ENCODE measurements around the gene ERCC6L2.

The ERCC6L2 gene

GRCh38 chr9:95979446-95979845 lies 104.0 kb downstream of the ERCC6L2 start:
- no peak for DNase-seq
- no peak for ATAC-seq

DNA sequence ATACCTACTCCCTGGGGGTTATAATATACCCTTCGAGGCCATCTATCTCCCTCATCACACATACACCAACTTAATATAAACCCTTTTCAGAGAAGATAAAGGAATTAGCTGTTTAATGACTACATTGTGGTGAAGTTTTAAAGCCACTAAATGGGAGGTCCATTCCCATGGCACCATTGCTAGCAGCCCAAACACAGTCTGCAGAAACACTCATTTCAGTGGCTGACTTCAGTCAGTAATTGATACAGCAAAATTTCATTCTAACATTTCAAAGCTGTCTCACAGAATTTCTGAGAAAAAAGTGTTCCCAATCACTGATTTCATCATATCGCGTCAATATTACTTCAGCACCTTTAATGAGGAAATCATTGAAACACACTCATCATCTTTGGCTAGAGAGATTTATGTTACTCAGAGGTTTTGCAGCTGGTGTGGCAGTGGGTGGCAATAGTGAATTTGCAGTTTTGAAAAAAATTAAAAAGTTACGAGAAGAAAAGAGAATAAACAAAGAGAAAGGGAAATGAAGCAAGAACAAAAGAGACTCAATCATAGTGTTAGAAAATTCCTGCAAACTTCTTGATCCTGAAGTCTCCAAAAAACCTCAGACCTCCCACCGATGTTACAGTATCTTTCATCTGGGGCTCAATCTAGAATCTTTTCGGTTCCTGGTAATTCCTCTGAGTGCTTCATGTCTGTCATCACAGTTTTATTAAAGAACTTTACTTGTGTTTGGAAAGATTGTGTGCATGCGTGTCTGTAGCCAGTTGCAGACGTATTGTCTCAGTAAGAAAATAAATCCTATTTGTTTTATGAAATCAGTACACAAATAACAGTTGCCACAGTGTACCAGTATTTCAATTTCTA lies 105.0 kb downstream of the ERCC6L2 start:
- no peak for ATAC-seq
- no peak for DNase-seq

GRCh38 chr9:95981761-95982390 lies 106.4 kb downstream of the ERCC6L2 start:
- ATAC-seq = peak; percentile 69
- DNase-seq = no peak

GRCh38 chr9:95985440-95986055 lies 110.1 kb downstream of the ERCC6L2 start:
- ATAC-seq = no peak
- DNase-seq = no peak

DNA sequence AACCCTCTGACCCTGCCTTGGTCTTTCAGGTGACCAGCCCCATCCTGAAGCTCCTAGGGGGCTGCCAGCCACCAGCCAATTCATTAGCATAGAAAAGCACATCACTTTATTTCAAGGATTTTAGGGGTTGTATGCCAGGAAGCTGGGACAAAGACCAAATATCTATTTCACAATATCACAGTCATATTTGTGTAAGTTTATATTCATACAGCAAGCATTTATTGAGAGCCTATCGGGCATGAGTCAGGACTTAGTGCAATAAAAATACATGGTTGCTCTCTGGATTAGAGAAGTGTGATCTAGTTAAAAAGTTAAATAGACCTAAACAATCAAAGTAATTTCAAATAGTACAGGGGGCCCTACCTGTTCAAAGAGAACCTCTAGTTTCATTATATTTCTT lies 113.8 kb downstream of the ERCC6L2 start:
- DNase-seq = no peak
- ATAC-seq = no peak

GRCh38 chr9:95991326-95991725 lies 115.8 kb downstream of the ERCC6L2 start:
- no peak for DNase-seq
- no peak for ATAC-seq

GRCh38 chr9:95992536-95992935 lies 117.0 kb downstream of the ERCC6L2 start:
- no peak for ATAC-seq
- no peak for DNase-seq

GRCh38 chr9:95993337-95993736 lies 117.8 kb downstream of the ERCC6L2 start:
- ATAC-seq (peak; percentile 92), DNase-seq (peak; percentile 41)

DNA sequence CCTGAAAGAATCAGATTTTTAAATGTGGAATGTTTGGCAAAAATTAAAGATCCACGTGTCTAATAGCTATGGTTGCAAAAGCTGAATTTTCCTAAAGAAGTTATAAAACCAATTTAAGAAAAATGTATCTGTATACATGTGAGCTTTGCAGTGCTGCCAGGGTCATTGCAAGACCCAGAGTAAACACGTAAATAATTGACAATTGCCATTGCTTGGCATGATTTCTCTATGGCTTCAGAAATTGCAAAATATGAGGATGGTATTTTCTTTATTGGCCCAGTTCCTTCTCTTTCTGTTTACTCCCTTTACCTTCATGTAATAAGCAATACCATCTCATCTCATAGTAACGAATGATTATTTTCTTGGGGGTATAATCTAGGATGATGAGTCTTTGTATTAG lies 123.9 kb downstream of the ERCC6L2 start:
- no peak for ATAC-seq

GRCh38 chr9:96004379-96004778 lies 128.9 kb downstream of the ERCC6L2 start:
- ATAC-seq = no peak
- DNase-seq = no peak

More for the DNA sequence above, 123.9 kb downstream of the ERCC6L2 start:
- no peak for DNase-seq

DNA sequence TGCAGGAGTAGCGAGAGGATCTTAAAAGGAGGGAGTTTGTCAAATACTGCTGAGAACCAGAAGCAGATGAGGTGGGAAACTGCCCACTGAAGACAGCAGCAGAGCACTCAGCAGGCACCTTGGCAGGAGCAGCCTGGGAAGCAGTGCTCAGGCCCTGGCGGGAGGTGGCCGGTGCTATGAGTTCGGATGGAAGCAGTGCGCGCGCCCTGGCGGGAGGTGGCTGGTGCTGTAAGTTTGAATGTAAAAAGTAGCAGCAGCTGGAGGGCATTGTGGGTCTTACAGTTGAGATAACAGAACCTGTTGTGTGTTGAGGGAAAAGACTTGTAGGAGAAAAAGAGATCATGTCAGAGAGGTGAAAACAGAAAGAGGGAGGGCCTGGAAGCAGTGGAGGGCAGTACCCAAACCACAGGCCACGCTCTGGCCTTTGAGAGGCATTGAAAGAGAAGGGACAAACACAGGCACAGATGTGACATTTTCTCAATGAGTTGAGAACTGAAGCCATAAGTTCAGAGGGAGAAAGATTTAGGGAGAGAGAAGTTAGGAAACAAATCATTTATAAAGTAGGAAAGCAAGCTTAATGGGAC lies 130.9 kb downstream of the ERCC6L2 start:
- no peak for DNase-seq
- no peak for ATAC-seq

DNA sequence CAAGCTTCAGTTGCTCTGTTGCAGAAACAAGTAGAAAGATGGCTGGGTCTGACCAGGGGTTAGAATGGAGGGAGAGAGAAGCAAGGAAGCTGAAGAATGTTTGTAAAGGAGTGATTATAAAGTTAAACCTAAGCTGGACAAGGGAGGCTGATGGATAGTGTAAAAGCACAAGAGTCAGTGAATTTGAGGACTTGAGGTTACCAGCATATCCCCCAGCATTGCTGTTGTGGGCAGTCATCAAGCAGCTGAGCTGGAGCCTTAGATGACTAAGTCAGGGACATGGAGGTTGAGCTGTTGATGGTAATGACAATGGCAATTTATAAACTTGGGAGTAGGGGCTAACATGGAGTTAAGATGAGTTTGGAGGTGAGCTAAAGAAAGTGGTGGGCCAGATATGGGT lies 131.5 kb downstream of the ERCC6L2 start:
- peak; percentile 13 for ATAC-seq
- DNase-seq = no peak

DNA sequence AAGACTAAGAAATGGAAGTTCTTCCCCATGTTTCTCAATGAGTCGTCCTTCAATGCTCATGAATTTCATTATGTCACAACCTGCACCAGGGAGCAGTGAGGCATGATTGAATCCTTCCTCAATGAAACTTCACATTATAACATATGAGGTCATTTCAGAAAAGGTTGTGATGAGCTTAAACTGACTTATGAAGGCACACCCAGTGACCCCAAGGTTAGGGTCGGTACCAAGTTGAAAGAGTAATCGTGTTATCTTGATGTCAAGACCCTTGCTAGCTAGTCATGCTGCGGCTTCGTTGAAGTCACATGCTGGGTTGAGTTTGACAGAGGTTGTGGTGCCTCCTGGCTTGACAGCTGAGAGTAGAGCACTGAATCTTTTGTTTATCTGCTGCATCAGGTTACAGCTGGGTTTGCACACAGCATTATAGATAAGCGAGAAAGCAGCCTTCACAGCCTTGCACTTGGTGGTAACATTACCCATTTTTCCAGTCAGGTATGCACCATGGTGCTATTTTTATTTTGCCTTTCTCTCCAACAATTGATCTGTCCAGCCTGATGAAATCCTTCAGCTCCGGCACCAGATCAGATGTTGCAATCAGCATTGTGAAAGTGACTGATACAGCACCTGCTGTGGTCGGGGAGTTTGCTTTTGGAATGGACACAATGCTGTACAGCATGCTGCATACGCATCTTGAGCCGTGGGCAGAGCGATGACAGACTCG lies 133.2 kb downstream of the ERCC6L2 start:
- no peak for DNase-seq
- peak; percentile 53 for ATAC-seq

DNA sequence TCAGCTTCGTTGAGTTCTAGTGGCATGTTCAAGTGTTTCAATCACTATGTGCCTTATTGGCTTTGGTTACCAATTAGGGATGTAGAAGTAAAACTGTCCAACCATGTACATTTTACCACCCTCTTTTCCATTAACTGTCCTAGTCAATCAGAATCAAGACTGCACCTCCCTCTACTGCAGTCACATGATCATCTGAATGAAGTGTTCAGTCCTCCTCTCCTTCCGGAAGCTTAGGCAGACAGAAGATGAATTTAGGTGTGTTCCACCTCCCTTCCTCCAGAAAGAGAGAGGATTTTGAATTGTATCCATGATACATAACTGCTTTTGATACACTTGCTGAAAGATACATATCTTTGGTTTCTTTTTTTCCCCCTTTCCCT lies 133.7 kb downstream of the ERCC6L2 start:
- ATAC-seq = no peak

DNA sequence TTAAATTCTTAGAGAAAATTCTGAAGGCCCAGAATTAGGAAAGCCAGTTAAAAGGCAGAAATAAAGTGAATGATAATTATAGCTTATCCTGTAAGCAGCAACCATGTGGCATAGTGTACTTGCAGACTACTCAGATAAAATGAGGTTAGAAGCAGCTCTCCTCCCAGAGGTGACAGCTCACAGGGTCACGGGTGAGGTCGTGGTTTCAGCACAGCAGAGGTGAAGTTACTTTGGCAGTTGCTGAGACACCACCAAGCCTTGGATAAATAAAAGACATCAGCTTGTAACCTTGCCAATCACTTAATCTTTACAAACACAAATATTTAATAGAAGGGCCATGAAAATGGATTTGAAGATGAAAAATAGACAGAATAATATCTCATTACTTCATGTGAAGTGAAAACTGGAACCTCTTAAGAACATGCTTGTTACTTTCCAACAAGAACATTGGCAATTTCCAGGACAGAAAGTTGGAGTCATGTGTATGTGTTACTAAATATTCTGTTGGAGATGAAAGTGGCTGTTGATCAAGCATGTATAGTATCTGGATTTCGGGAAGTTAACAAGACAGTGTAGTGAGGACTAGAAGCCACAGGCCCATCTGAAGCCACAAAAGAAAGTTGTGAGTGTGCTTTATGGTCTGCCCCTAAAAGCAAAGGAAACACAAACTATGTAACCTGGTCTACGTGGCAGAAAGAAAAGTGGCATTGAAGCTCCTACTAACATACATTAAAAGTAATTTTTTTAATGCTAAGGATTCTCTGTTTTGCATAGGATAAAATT lies 134.4 kb downstream of the ERCC6L2 start:
- DNase-seq = peak; percentile 65
- ATAC-seq = peak; percentile 80

More for the DNA sequence above, 133.7 kb downstream of the ERCC6L2 start:
- no peak for DNase-seq

- DNase-seq = peak; percentile 40
- ATAC-seq = peak; percentile 11
Measured at GRCh38 chr9:96014078-96014477, 138.6 kb downstream of the ERCC6L2 start.

GRCh38 chr9:96015876-96016686 lies 140.6 kb downstream of the ERCC6L2 start:
- ATAC-seq (peak; percentile 84), DNase-seq (peak; percentile 44)
